CD4-positive, alpha-beta T cell treated with Interleukin-2 at 100 ng/mL for 4 hours (primary cell): ENCODE results near the gene ENPP3.
"Not testable (repeated sequence)": the region's sequence is repeated elsewhere in the genome, so short reads cannot be mapped to it uniquely, and the experiment has no call there.

Source experiments
- DNase-seq: peaks from one replicate; pipeline ENCODE4 v3.0.0-alpha.2; 2020; ENCODE audit warnings: low spot score

ENPP3 gene

DNA sequence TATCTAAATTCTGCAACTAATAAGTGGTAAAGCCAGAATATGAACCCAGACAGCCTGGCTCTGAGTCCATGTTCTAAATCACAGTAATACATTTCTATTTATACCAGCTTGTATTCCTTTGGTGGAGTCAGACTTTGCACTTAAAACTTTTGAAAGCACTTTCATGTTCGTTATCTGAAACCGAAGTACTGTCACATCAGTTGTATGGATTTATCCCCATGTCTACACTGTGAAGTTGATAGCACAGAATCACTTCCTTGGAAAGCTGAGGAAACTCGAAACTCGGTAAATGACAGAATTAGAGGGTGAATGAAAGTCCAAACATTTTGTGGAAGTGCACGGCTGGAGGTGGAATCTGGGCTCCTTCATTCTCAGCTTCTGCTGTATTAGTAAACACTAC, 102.0 kb downstream of the ENPP3 start:
- DNase-seq, result no peak

DNA sequence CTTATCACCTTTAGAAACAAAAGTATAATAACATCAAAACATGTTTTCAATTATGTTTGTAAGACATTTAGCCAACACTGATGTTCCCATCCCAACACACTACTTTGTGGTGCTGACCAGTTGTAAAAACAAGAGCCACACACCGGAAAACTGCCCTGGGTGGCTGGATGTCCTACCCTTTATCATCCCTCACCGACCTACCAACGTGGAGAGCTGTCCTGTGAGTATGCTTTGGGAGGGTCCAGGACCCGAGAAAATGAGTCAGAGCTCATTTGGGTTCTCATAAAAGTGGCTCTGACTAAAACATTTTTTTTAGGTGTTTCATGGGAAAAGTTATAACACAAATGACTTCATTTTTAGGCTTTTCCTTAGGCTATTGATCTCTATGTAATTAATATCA, 103.1 kb downstream of the ENPP3 start:
- DNase-seq, result no peak

DNA sequence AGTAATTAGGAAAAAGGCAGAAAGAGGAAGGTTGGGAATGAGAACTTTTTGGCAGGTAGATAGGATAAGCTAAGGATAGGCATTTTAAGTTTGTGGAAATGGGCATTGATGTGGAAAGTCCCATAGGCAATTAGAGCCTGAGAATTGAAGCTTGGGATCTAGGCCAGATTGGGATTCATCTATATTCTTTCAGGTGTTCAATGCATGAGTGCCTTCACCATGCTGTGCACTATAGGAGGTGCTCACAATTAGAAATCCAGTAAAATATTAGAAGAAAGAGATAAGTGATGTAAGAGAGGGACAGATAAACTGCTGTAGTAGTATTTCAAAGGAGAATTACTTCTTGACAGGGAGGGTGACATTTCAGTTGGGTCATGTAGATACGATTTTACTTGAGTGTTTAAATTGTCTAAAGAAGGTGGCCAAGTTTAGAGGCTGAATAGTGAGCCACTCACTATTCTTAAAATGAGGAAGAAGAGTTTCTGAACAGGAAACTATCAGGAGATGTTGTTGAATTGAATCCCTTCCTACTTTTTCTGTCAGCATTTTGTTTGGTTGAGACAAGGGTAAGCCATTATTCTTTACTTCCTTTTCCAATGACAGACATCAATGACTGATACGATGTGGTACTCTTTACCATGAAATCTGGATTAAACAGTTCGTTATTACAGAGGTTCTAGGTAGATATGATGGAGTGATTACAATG, 104.7 kb downstream of the ENPP3 start:
- DNase-seq, result no peak

DNA sequence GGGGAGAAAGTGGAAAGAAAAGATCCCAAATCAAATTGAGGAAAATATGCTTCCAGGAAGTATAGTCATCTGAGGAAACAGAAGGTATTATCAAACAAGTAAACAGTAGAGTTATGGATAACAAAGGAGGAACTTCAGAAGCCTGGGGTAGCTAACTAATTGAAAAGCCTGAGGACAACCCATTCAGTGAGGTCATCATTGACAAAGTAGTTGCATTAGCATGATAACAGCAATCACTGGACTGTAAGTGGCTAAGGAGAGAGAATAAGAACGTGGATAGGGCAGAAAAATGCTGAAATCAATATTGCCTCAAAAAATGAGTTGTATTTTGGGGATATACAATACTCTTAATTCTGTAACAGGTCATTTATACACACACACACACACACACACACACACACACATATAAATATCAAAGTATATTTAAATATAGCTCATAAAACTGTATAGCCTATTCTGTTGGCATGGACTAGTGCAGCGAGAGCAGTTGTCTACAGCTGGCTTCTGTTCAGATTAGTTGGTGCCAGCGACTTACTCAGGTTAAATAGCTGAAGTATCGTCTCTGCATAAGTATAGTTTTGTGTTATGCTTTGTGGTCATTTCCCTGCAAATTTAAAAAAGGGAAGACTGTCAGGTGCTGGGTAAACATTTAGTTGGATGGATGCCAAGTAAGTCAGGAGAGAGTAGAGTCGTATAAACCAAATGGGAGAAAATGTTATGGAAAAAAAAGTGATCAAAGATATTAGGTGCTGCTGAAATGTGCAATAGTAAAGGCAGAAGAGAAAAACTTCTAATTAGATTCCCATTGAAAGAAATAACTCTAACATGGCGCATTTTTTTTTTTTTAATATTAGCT, 107.6 kb downstream of the ENPP3 start:
- DNase-seq, result no peak

DNA sequence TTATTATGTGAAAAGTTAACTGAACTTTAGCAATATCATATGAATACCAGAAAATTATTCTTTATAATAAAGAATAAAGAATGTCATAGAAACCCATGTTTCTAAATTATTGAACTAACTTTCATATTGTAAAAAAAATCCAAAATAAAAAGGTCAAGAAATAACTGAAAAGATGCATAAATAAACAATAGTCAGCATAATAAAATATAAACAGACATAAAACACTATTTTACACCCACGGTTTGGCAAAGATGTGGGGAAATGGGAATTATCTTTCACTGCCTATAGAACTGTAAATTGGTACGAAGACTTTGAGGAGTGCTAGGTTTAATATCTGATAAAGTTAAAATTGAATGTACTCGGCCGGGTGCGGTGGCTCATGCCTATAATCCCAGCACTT, 108.4 kb downstream of the ENPP3 start:
- DNase-seq, result no peak

DNA sequence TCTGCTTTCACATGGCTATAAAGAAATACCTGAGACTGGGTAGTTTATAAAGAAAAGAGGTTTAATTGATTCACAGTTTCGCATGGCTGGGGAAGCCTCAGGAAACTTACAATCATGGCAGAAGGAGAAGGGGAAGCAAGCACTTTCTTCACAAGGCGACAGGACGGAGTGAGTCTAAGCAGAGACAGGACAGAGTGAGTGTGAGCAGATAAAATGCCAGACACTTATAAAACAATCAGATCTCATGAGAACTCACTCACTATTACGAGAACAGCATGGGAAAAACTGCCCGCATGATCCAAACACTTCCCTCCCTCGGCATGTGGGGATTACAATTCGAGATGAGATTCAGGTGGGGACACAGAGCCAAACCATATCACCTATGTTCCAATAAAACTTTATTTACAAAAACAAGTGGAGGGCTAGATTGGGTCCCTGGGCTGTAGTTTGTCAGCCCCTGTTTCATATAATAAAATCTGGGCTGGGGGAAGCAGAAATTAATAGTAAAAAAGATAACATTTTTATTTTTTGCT, 110.8 kb downstream of the ENPP3 start:
- DNase-seq, result no peak

DNA sequence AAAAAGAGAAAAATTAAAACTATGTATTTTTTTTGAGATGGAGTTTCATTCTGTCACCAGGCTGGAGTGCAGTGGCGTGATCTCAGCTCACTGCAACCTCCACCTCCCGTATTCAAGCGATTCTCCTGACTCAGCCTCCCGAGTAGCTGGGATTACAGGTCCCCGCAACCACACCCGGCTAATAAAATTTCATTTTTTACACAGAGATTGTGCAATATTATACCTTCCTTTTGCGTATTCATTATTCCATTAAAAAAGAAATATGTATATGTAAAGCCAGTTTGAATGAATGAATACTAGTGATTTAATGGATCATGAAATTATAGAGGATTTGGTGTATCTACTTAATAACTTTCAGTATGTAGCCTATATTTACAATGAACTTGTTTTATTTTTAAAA, 111.9 kb downstream of the ENPP3 start:
- DNase-seq, result no peak

DNA sequence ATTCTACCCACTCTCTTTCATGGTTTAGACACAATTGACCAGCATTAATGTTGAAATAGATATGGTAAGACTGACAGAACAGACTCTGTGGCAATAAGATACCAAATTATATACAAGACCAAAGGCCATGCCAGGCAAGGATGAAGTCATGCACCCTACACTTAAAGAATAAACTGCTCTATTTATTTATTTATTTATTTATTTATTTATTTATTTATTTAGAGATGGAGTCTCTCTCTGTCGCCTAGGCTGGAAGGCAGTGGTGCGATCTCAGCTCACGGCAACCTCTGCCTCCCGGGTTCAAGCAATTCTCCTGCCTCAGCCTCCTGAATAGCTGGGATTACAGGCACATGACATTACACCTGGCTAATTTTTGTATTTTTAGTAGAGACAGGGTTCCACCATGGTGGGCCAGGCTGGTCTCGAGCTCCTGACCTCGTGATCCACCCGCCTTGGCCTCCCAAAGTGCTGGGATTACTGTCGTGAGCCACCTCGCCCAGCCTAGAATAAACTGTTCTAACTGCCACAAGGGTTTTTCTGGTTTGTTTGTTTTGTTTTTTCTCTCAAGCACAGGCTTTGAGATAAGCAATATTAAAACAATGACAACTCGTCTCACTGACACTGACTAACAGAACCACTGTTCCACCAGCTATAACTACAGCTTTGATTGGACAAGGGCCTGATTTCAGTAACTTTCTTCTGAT, 114.1 kb downstream of the ENPP3 start:
- DNase-seq, result not testable (repeated sequence)

DNA sequence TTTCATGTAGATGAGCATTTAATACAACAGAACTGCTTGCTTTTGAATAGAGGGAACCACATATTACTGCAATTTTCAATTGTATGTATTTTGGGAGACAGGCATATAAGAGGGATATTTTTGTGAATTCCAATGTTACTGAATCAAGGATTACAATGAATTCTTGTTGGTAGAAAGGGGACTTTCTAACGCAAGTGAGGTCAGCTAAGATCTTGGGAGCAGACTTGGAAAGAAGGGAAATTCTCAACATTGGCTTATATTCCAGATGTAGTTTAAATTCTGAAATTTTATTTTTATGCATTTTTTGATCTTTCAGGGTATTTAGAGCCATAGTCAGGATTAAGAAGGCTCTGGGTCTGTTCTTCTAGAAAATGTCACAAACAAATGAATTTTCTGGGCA, 117.0 kb downstream of the ENPP3 start:
- no peak for DNase-seq

DNA sequence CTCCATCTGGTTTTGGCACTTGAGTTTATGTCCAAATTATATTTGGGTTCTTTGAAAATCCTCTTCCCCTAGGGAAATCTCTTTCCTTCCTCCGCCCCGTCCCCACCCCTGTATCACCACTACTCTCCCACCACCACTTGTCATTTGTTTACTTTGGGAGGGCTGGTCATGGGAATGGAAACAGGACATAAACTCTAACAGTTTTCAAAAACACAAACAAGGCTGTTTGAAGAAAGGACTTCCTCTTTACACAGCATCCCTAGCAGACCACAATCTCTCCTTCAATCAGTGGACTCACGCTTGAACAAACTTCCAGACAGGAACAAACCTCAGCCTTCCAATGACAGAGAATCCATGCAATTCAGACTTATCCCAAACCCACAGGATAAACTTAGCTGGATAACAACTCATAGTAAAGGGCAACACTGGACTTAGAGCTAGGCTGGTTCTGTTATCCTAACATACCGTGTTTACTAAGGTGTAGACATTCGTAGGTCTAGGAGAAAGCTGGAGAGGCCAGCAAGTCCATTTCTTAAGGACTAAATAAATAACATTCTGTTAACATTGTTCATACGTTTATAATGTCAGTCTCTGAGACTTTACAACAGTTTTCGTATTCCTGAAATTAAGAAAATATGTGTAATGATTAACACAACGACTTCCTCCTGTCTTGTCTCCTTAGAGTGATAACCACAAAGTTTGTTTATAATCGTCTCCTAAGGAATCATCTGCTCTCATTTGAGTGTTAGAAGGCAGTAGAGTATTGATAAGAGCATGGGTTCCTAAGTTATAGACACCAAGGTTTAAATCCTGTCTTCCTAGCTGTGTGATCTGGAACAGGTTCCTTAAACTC, 117.8 kb downstream of the ENPP3 start:
- DNase-seq, result no peak

DNA sequence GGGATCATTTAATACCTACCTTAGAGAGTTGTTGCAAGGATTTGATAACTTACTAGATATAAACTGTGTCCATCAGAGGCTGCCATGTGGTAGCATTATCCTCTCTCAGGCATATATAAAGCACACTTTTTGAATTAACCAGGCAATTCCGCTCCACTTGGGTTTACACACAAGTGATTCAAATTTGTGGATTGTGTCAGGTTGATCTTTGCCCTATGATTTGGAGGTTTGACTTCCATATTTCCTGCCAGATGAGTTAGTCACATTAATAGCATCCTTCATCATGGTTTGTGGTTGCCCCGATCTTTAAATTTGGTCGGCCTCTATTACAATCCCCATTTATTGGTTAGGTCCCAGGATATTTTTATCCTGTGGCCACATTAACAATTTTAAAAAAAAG, 118.5 kb downstream of the ENPP3 start:
- DNase-seq, result no peak

DNA sequence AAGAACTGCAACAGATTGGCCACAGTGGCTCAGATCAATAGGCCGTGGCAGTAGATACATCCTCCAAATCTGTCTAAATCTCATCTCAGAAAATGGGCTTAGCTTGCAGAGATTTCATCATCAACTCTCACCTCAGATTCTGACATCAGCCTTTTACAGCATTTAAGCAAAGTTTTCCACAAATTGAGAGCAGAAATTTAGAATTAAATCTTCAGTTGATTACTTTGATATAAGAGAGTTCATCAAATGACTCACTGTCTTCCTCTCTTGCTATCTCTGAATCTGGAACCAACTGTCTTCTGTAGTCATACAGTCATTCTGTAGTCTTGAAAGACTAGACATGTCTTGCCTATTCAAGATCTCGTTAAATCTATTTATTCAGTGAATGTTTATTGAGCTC, 118.9 kb downstream of the ENPP3 start:
- no peak for DNase-seq

DNA sequence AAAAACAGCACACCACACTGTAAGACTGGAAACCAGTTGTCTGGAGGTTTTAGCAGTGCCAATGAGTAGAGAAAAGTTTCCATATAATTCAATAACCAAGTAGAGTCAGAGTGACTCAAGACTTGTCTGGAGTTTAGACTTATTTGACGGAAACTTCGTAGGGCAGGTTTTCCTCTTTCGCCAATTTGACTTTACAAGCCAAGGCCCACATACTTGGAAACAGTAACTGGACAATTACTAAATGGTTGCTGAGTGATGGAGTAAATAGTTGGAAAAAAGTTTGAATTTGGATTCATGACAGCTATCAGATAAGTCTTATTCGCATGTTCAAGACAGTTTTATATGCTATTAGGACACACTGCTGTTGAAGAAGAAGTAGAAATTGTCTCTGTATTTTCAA, 121.8 kb downstream of the ENPP3 start:
- DNase-seq, result no peak

DNA sequence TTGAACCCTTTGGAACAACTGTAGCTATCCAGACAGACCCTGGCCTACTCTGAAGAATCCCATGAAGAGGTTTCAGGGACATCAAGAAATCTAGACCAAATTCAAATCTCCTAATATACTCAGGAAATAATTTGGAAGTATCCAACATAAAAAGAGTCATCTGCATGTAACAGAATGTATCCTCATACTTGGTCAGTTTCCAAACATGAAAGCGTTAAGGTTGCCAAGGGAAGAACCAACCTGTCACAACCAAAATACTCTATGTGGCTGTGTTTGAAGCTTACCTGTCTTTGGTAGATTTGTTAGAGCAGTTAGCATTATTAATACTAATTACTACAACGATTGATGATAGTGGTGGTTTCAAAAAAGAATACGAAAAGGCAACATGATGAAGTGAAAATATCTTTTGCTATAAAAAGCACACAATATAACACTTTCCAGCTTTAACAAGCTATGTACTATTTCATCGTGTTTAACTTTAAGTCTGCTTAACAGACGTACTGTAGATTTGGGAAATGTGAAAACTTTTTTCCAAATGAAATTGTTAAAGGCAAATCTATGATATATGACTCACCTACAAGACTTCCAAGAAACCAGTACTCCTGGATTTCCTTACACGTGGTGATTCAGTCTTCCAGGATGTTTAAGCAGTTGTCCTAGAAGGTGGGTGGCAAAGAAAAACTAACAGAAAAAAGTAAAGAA, 124.1 kb downstream of the ENPP3 start:
- DNase-seq, result no peak

DNA sequence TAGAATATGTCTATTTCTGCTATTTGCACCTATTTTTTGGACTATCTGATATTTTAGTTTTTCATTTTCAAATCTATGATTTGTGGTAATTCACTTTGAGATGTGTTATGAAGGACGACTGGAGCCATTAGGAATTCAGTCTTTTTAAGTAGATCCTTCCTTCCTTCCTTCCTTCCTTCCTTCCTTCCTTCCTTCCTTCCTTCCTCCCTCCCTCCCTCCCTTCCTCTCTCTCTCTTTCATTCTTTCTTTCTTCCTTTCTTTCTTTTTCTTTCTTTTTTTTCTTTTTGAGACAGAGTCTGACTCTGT, 124.6 kb downstream of the ENPP3 start:
- DNase-seq, result no peak

DNA sequence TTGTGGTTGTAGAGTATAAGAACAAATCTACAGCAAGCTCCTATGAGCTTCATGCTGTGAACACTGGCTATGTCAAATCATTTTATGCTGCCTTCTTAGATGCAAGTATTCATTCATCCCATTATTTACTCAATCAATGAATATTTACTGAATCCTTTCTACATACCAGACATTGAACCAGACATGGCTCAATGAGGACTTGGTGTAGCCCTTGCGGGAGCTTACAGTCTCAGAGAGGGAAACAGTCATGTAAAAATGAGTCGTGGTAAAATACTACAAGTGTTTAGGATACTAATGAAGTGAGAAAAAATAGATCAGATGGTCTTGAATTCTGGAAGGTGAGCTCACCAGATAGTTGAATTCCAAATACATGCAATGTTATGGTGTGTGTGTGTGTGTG, 125.9 kb downstream of the ENPP3 start:
- DNase-seq, result no peak

DNA sequence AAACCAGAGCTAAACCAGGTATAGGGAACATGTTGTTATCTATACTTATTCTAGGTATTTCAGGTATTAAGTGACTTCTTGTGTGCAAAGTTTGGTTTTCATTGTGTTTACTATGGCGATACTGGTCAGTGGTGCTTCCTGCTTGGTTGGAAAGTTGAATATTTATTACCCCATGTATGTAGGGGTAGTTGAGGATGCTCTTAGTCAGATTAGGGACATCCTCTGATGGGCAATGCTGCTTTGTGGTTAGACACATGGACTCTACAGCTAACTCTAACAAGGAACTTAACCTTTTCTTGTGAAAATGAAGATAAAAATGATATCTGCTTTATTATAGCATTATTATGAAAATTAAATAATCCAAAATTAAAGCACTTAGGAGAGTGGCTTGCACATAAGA, 126.6 kb downstream of the ENPP3 start:
- no peak for DNase-seq

DNA sequence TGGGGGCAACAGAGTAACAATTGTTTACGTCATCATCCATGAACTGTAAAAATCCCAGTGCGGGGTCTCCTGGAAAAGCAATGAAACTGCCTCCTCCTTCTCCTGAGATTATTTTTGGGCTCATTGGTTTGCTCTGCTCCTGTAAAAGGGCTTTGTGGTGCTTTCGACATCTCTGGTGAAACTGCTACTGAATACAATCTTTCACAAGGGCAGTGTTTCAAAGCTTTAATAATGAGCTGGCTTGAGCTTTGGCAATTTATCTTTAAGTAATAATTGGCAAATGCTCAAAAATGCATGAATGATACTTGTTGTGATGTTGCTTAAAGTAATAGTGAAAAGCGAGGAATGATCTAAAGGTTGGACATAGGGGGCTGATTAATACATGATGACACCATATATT, 127.2 kb downstream of the ENPP3 start:
- DNase-seq, result no peak

DNA sequence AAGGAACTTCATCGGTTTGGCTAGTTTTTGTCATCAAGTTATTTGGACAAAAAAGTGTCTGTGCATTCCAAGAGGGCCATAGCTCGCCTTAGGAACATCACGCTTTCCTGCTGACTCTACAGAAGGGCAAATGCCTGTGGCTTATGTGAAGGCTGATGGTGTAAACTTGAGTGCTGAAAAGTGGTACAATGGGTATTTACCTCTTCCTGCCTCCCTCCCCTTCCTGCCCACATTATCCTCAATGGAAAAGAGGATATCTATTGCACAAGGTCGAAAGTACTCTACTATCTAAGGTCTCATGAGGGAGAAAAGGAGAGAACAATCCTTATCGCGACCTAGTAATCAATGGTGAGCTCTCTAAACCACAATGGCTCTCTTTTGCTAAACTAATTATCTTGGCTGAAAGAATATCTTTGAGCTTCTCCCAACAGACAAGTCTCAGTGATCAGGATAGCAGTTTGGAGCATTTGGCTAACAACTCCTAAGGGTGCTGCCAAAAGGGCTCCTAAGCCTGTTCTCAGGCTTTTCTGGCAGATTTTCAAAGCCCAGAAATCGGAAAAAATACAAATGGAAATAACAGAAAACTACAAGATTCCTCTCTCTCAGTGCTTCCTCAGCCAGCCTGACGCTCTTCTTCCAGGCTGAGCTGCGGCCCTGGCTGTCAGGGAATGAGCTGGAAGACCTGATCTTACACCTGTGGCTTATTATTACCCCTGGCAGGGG, 128.1 kb downstream of the ENPP3 start:
- DNase-seq, result no peak

DNA sequence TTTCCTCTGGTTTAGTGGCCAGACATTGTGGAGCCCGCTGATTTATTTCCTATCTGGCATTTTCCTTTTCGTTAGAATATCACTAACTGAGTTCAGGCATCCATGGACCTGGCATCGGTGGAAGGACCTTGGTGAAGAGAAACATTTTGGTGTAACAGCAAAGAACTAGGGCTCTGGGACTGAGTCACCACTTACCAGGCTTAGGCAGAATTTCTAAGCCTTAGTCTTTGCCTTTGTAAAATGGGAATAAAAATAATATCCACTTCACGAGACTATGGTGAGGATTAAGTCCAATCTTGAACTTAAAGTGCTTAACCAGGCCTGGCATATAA, 128.7 kb downstream of the ENPP3 start:
- DNase-seq, result no peak

DNA sequence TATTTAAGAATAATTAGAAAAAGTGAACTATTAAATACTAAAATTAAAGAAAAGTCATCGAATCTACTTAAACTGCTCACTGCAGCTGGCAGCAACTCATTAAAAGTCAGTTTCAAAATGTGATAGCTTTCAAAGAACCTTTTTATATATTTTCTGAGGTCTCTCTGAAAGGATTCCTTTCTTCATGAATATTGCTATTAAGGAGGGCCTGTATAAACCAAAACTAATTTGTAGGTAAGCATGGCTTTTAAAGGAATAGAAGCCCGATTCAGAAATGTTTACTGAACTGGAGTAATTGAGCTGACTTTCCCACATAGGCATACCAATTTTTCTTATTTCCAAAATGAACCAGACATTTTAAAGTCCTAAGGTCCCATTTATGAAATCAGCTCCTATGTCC, 129.5 kb downstream of the ENPP3 start:
- DNase-seq, result no peak
